ENCODE data around the gene GPX2.

Gene GPX2

GRCh38 chr14:64971943-64972791, 29.6 kb upstream of the GPX2 start, which contains the start of gene RAB15:
RAB15 (minus strand) TSS chr14:64972336; CDS start chr14:64972076, 260 bp downstream.
- peaks cover 2% of the 10 kb centered on the region for H3K27me3 ChIP-seq (ENCODE audit: insufficient read depth, poor library complexity, severe bottlenecking)
- TF ChIP-seq POLR2AphosphoS5 (IDR thresholded peaks at IDR 0.05; ENCODE audit: low read depth): no peak
- TF ChIP-seq GABPA (IDR thresholded peaks at IDR 0.05; ENCODE audit: low read depth): no peak
- TF ChIP-seq SPI1 (IDR thresholded peaks at IDR 0.05; ENCODE audit: borderline replicate concordance, low read depth): no peak
- TF ChIP-seq CTCF (IDR thresholded peaks at IDR 0.05; ENCODE audit: insufficient read depth, low read length): no peak
- no peak for TF ChIP-seq REST (IDR thresholded peaks at IDR 0.05; ENCODE audit: insufficient replicate concordance, low read depth)
- DNase-seq (ENCODE audit: low read depth in 1 of 2, low spot score in 1 of 2): no peak
- no peak within 1 kb of the TSS for H3K27ac ChIP-seq (replicated peaks)
- H3K4me3 ChIP-seq (replicated peaks; ENCODE audit: insufficient read depth, low read length): peak within 1 kb of the TSS; percentile 32

- Histone ChIP-seq H3K27me3 (ENCODE audit: insufficient read depth, poor library complexity, severe bottlenecking) (peaks cover 2% of the 10 kb centered on the region), H3K27ac (replicated peaks) (no peak overlapping the region), H3K4me3 (replicated peaks; ENCODE audit: insufficient read depth, low read length) (peak overlapping the region; percentile 28; the same call in 1 of the 2 replicates)
- no peak for DNase-seq (ENCODE audit: low read depth in 1 of 2, low spot score in 1 of 2)
- no peak for TF ChIP-seq GABPA (IDR thresholded peaks at IDR 0.05; ENCODE audit: low read depth)
- no peak for TF ChIP-seq SPI1 (IDR thresholded peaks at IDR 0.05; ENCODE audit: borderline replicate concordance, low read depth)
- no peak for TF ChIP-seq POLR2AphosphoS5 (IDR thresholded peaks at IDR 0.05; ENCODE audit: low read depth)
- TF ChIP-seq CTCF (IDR thresholded peaks at IDR 0.05; ENCODE audit: insufficient read depth, low read length): no peak
- no peak for TF ChIP-seq REST (IDR thresholded peaks at IDR 0.05; ENCODE audit: insufficient replicate concordance, low read depth)
Observed at GRCh38 chr14:64971491-64971942, 29.0 kb upstream of the GPX2 start.

GRCh38 chr14:64970776-64971477, 28.4 kb upstream of the GPX2 start:
- Histone ChIP-seq H3K27ac (replicated peaks) (no peak overlapping the region), H3K27me3 (ENCODE audit: insufficient read depth, poor library complexity, severe bottlenecking) (peaks cover 2% of the 10 kb centered on the region), H3K4me3 (replicated peaks; ENCODE audit: insufficient read depth, low read length) (no peak overlapping the region)
- no peak for DNase-seq (ENCODE audit: low read depth in 1 of 2, low spot score in 1 of 2)
- TF ChIP-seq SPI1 (IDR thresholded peaks at IDR 0.05; ENCODE audit: borderline replicate concordance, low read depth) (no peak), REST (IDR thresholded peaks at IDR 0.05; ENCODE audit: insufficient replicate concordance, low read depth) (no peak), GABPA (IDR thresholded peaks at IDR 0.05; ENCODE audit: low read depth) (no peak), CTCF (IDR thresholded peaks at IDR 0.05; ENCODE audit: insufficient read depth, low read length) (no peak), POLR2AphosphoS5 (IDR thresholded peaks at IDR 0.05; ENCODE audit: low read depth) (no peak)

Measured in HL-60 (cell line).